GM18526 (cell line): ENCODE data around the gene MRPS6.

Experiments used
- POLR2A ChIP-seq: IDR thresholded peaks from 3 replicates; pipeline ENCODE4 v1.6.1; 2011; ENCODE audit not compliant: insufficient read length; ENCODE audit errors: extremely low read depth

MRPS6 gene

DNA sequence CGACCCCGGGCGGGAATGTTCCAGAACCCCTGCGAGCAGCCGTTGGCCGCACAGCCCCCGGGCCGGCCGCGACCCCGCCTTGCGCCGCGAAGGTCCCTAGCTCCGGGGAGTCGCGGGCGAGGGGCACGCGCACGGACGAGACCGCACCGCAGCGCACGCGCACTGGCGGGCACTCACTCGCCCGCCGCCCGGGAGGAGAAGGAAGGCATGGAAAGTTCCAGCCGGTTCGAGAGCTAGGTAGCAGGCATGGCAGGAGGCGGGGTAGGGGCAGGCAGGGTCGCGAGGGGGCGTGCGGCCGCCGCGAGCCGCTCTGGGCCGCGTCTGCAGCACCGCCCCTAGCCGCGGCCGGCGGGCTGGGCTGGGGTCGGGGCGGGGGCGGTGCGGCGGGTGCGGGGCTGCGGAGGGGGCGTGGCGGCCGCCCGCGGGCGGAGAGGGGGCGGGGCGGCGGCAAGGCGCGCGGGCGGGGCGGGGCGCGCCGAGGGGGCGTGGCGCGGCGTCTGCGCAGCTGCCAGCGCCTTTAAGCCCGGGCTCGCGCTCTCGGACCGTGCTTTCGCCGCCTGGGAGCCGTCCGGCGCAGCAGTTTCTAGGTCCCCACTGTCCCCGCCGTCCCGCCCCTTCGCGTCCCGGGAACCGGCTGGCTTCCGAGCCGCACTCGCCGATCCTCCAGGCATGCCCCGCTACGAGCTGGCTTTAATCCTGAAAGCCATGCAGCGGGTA, at the start of gene MRPS6, which contains the start of gene SLC5A3:
Gene MRPS6, plus strand, starts transcription at position 547 of the 717 bp plus-strand sequence. Its CDS starts 123 bp downstream, at position 670.
Gene SLC5A3, plus strand, starts transcription at position 547 of the 717 bp plus-strand sequence. CDS start 21,621 bp downstream, outside the sequence.
- peak; percentile 98 for TF ChIP-seq POLR2A

DNA sequence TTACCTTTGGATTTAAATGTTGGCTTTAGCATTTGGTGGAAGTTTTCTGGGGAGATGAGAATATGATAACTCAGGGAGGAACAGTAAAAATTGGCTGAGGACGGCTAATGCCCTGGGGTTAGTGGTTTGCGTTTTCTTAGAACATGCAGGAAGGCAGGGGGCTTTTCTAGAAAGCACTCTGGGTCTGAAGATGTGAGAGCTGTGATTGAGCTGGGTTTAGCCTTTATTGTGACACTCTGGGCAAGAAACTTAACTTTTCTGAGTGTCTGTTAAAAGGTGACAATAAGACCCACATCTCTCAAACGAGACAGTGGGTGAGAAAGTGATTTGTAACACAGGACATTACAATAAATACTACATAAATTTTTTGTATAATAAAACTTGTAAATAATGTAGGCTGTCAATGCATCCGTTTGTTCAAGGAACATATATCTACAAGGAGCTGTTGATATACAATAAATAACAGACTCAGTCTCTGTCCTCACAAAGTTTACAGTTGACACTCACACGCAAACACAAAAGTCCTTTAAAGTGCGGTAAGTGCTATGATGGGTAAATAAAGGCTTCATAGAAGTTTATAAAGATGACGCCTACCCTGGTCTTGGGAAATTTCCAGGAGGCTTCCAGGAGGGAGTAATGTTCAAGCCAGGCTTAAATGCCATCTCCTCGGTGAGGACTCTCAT, 49.5 kb upstream of the MRPS6 start:
- TF ChIP-seq POLR2A, result no peak

DNA sequence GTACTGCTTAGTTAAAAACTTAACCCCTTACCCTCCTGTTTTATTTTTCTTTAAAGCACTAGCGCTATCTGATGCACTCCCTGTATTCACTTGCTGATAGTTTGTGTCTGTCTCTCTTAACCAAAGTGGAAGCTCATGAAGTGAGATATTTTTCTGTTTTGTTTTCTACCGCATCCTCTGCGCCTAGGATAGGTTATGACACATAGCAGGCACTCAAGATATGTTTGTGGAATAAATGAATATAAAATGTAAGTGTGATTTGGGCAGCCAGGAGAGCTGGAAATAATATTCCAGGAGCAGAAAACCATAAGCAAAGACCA, 49.0 kb upstream of the MRPS6 start:
- TF ChIP-seq POLR2A, result no peak

DNA sequence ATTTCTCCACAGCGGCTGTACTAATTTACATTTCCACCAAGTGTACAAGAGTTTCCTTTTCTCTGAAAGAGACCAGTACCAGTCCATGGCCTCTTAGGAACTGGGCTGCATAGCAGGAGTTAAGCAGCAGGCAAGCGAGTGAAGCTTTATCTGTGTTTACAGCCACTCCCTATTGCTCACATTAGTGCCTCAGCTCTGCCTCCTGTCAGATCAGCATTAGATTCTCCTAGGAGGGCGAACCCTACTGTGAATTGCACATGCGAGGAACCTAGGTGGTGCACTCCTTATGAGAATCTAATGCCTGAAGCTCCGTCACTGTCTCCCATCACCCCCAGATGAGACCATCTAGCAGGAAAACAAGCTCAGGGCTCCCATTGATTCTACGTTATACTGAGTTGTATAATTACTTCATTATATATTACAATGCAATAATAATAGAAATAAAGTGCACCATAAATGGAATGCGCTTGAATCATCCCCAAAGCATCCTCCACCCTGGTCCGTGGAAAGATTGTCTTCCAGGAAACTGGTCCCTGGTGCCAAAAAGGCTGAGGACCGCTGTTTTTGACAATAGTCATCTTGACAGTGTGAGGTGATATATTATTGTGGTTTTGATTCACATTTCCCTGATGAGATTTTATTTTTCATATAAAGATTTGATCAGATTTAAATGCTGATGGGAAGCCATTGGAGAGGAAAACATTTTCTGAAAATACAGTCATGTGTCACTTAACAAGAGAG, 45.5 kb upstream of the MRPS6 start:
- TF ChIP-seq POLR2A, result no peak

DNA sequence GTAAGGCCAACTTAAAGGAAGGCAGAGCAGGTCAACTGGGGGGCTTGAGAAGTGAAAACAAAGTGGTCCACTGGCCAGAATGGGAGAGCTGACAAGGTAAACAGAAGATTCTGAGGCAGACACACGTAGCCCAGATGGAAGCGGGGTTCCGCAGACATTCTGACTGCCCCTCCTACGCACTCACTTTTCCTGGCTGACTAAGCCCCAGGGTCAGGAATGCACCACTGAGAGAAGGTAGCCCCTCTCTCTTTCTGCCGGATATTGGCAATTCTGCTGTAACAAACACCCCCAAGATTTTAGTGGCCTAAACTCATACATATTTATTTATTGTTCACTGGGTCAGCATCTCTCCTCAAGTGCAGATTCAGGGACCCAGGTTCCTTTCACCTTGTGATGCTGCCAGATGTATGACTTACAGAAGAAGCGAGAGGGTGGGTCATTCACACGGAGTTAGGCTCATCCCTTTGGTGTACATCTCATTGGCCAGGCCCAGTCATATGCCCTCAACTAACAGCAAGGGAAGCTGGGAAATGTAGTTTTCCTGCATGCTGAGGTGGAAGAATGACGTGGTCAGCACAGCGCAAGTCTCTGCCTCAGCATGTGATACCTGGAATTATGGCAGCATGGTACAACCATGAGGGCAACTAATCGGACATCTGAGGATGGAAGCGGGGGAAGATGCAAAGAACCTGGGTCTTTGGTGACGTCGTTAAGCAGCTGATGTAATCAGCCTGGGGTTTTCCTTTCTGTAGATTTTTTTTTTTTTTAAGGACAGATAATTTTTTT, 43.4 kb upstream of the MRPS6 start:
- TF ChIP-seq POLR2A, result no peak

DNA sequence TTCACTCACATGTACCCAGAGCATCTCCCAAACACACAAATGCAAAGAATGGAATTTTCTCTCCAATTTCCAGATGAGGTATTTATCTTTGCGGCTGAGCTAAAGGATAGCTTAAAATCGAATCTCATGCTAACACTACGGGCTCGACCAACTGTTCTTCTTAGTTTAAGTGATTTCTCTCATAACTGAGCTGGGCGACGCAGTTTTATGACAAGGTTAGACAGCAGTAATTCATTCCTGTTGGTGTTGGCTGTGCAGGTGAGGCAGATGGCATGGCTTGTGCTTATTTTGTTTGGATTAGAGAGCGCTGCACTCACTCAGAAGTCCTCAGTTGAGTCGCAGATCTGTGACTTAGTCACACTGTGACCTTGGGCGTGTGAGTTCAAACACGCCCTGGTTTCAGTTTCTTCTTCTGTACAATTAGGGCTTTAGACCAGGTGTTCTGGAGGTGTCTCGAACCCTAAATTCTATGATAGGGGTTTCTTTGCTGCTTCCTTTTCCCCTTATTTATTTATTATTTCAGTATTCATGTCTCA, 41.5 kb upstream of the MRPS6 start:
- TF ChIP-seq POLR2A, result no peak

DNA sequence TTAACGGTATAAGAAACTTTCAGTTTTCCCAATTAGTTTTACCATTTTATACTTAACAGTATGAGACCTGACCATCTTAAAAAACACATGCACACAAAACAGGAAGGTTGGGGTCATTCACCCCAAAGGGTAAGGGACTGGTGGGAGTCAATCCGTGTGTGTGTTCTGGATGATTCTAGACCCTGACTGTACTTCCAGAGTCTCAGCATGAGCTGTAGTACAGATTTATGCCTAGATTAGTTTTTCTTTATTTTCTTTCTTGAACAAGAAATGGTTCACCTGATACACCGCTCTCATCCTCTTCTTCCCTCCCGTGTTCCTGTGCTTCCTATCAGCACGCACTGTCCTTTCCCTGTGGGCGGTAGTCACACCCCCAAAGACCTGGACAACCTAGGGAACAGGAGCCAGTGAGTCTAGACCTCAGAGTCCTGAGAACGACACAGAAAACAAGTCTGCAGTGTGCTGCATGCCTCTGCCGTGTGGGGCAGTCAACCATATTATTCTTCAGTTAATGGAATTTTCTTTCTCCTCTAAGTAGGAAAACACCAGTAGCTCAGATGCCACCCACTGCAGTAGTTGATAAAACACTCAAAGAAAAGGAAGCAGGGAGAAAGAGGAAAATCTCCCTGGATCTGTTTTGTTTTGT, 38.9 kb upstream of the MRPS6 start:
- no peak for TF ChIP-seq POLR2A

DNA sequence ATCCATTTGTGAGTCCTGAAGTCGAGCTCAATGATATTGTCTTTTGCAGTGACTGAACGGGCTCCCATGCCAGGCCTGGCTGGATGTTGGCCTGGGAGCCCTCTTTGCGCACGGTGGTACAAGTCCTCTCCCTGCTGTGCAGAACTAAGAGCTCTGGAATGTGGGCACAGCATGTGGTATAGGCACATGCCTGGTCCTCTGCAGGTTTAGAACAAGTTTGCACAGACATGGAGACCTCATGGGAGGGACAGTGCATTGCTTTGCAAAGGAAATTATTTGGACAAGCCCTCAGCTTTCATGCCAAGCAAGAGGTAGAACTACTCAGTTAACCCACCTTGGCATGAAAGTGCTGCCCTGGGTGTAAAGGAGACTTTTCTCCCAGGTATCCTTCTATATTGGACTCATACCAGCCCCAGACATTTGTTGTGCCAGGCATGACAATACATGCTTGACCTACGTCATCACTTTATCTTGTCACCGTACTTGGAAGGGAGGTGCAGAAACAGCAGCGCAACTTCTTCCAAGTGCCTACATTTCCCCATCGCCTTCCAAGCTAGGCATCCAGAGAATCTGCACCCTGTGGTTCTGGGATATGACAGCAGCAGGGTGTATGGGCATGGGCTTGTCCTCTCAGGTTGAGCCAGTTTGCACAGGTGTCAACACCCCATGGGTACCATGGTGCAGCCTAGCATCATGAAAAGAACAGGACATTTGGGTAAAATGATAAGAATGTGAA, 37.6 kb upstream of the MRPS6 start:
- no peak for TF ChIP-seq POLR2A

DNA sequence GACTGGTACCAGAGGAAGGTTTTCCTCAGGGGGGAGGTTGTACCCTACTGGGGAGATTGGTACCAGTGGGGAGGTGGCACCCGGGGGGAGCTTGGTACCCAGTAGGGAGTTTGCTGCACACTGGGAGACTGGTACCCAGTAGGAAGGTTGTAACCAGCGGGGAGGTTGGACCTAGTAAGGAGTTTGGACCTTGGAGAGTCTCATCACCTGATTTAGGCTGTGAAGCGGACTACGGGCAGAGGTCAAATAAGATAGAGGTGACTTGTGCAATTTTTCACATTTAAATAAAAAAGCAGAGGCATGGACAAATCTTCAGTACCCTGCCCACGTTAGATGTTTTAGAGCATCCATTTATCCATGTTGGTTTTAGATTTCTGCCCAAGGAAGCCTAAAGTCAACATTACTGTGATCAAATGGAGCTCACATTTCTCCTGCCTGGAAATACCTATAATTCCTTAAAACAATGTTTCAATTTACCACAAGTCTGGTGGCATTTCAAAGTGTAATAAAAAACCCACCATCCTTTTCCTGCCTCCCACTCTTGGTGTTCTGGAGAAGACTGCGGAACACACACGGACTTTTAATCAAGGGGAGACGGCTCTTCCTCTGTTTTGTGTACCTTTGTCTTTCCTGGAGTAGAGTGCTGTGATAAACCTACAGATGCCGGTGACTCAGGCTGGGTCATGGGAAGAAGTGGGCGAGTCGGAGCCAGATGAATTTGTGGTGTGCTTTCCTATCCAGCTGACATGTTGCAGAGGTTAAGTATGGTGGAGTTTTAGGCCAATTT, 36.2 kb upstream of the MRPS6 start:
- no peak for TF ChIP-seq POLR2A

DNA sequence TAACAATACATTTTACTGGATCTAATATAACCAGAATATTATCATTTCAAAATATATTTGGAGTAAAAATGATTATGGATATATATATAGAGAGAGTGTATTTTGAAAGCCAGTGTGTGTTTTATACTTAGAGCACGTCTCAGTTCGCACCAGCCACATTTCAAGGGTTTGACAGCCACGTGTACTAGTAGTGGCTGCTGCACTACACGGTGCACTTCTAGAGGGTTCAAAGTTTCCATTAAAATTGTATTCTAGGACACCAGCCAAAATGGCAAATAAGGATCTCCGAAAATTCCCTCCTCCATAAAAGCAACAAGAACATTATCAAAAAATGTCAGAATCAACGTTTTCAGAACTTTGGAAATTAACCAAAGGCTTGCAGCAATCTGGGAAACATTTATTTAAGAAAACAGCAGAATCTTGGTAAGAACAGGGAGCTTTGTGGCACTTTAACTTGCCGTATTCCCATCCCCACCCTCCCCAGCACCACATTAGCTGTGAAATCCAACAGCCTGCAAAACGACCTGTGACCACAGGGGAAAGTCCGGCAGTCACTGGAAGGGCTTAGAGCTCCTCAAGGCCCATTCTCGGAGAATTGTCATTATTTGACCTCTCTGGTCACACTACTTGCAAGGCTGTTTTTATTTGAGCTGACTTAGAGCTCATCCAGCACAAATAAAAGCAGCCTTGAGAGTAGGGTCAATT, 33.5 kb upstream of the MRPS6 start:
- no peak for TF ChIP-seq POLR2A

DNA sequence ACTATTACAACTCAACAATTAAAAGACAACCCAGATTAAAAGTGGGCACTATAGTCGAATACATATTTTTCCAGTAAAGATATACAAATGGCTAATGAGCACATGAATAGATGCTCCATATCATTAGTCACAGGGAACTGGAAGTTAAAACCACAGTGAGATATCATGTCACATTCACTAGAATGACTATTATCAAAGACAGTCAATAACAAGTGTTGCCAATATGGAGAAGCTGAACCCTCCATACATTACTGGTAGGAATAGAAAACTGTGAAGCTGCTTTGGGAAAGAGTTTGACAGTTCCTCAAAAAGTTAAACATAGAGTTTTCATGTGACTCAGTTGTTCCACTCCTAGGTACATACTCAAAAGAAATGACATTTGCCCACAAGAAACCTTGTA, 30.6 kb upstream of the MRPS6 start:
- TF ChIP-seq POLR2A, result no peak

DNA sequence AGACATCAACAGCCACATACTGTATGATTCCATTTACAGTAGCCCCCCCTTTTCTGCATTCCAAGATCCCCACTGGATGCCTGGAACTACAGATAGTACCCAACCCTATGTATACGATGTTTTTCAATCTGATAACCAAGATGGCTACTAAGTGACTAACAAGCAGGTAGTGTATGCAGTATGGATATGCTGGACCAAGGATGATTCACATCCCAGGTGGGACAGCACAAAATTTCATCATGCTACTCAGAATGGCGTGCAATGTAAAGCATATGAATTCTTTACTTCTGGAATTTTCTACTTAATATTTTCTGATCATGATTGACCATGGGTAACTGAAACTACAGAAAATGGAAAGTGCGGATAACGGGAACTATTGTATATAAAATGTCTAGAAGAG, 30.0 kb upstream of the MRPS6 start:
- no peak for TF ChIP-seq POLR2A
